Endothelial cell of umbilical vein (primary cell): ENCODE results near the gene BMPR1B. TPM values are rescaled to one million over a fixed set of nuclear protein-coding genes. Genes with fewer than 3 reads are reported as not detected.
A peak's percentile ranks its signal among the peaks of the same experiment; 100 is the strongest.

Source experiments
- BruUV-seq: library from RNA; stranded (reverse); fragments of 400-500 nt; replicated peaks from 2 replicates; lab custom pipeline; 2021; lab: Mats Ljungman, UMichigan
- CTCF ChIA-PET: fragments of 300-600, 350-600 bp; sonication (Branson Sonifier 250); formaldehyde crosslinking; loops from one replicate; lab custom pipeline; 2021; ENCODE audit warnings: antibody characterized with exemption, inconsistent platforms; lab: Charles Lee
- POLR2A ChIA-PET: fragments of 300-600, 350-600 bp; sonication (Branson Sonifier 250); formaldehyde crosslinking; loops from one replicate; lab custom pipeline; 2021; ENCODE audit warnings: antibody characterized with exemption, inconsistent platforms; lab: Charles Lee
- DNase-seq: peaks from one replicate; pipeline ENCODE4 v3.0.0-alpha.2; 2011; ENCODE audit warnings: low read depth, low spot score
- FAIRE-seq: peaks from 2 replicates; lab custom pipeline; 2011; peaks lifted over from hg19 to GRCh38; lab: Jason Lieb, UNC
- H2AFZ ChIP-seq: 2 replicates; pipeline ENCODE4 v1.6.0; 2012; ENCODE audit warnings: low read depth, low read length, control low read depth, inconsistent platforms
- H3K27ac ChIP-seq: 2 replicates; pipeline ENCODE4 v1.5.1; 2011; ENCODE audit warnings: low read depth, mild to moderate bottlenecking, control low read depth, low read length, moderate library complexity; ENCODE audit not compliant: insufficient read depth
- H3K27me3 ChIP-seq, 2 experiments: 2 replicates each; pipeline versions ENCODE4 v1.6.0 to v1.6.1; 2011; ENCODE audit warnings: low read length in 2 of 2, mixed read lengths in 1 of 2; ENCODE audit not compliant: control insufficient read depth in 2 of 2, insufficient read depth in 2 of 2
- H3K36me3 ChIP-seq, 2 experiments: 2 replicates in 1 of 2; 3 replicates in 1 of 2; pipeline ENCODE4 v1.5.1; 2011; ENCODE audit warnings: low read length in 2 of 2, mild to moderate bottlenecking in 1 of 2, moderate library complexity in 1 of 2; ENCODE audit not compliant: control insufficient read depth in 2 of 2, insufficient read depth in 2 of 2; ENCODE audit errors: extremely low read depth in 1 of 2
- H3K4me1 ChIP-seq: 3 replicates; pipeline ENCODE4 v1.5.1; 2011; ENCODE audit warnings: mild to moderate bottlenecking, low read length; ENCODE audit not compliant: control insufficient read depth, insufficient read depth; ENCODE audit errors: extremely low read depth
- H3K4me2 ChIP-seq: 2 replicates; pipeline ENCODE4 v1.6.1; 2011; ENCODE audit warnings: low read length, control low read depth, mixed read lengths; ENCODE audit not compliant: insufficient read depth
- H3K4me3 ChIP-seq, 3 experiments: fragments of 200-600 bp in 1 of 3; sonication (generic), shearing (Covaris generic) in 1 of 3; replicated peaks in 1 of 3; 2 replicates each; pipeline ENCODE4 v1.5.1; 2011 to 2016; ENCODE audit warnings: control low read depth in 3 of 3, low read length in 3 of 3, mild to moderate bottlenecking in 2 of 3, inconsistent platforms in 1 of 3, low read depth in 1 of 3, moderate library complexity in 1 of 3; ENCODE audit not compliant: insufficient read depth in 1 of 3
- H3K79me2 ChIP-seq: 2 replicates; pipeline ENCODE4 v1.6.0; 2012; ENCODE audit warnings: low read length, inconsistent platforms; ENCODE audit not compliant: control insufficient read depth, insufficient read depth
- H3K9ac ChIP-seq: replicated peaks from 2 replicates; pipeline ENCODE3; 2011; ENCODE audit warnings: low read length, control low read depth; ENCODE audit not compliant: insufficient read depth; ENCODE audit errors: extremely low read depth
- H3K9me1 ChIP-seq: replicated peaks from 3 replicates; pipeline ENCODE4 v1.6.0; 2011; ENCODE audit warnings: mild to moderate bottlenecking, low read length; ENCODE audit not compliant: control insufficient read depth, insufficient read depth; ENCODE audit errors: extremely low read depth
- H3K9me3 ChIP-seq: replicated peaks from 2 replicates; pipeline ENCODE4 v1.5.1; 2012; ENCODE audit warnings: low read length, inconsistent platforms; ENCODE audit not compliant: control insufficient read depth, insufficient read depth
- H4K20me1 ChIP-seq: replicated peaks from 2 replicates; pipeline ENCODE3; 2011; ENCODE audit warnings: mild to moderate bottlenecking, low read length; ENCODE audit not compliant: control insufficient read depth, insufficient read depth; ENCODE audit errors: extremely low read depth
- GATA2 ChIP-seq: IDR thresholded peaks from 2 replicates; pipeline ENCODE4 v1.7.0; 2011; ENCODE audit warnings: low read depth, mild to moderate bottlenecking, moderate library complexity, mixed read lengths, low read length; ENCODE audit not compliant: insufficient read length, insufficient read depth
- JUN ChIP-seq: IDR thresholded peaks from 2 replicates; pipeline ENCODE4 v1.6.1; 2011; ENCODE audit warnings: borderline replicate concordance, low read depth; ENCODE audit not compliant: insufficient read length, insufficient read depth
- MYC ChIP-seq: IDR thresholded peaks from one replicate; pipeline ENCODE4 v1.6.1; 2011; ENCODE audit warnings: mild to moderate bottlenecking, low read depth, low read length
- POLR2AphosphoS5 ChIP-seq: IDR thresholded peaks from 2 replicates; pipeline ENCODE4 v1.6.1; 2012; ENCODE audit warnings: low read depth, mild to moderate bottlenecking, control low read depth, low read length, moderate library complexity; ENCODE audit not compliant: insufficient read depth
- dilution Hi-C: fragments of 300-500 bp; cut with MboI; formaldehyde crosslinking; loops from one replicate; pipeline ENCODE4 v1.15.0; 2019; ENCODE audit warnings: low sequenced_read_pairs; ENCODE audit not compliant: extremely low pct_ligation_motif_present
- intact Hi-C: fragments of 100-400 bp; cut with micrococcal nuclease; formaldehyde crosslinking; loops from one replicate; pipeline ENCODE4 v1.10.0; 2022
- polyA plus RNA-seq, 4 experiments: library from polyadenylated mRNA; depleted of rRNA in 3 of 4; stranded (reverse) in 3 of 4; unstranded in 1 of 4; fragments of >200 nt; gene quantifications; 2 replicates each; pipeline versions ENCODE4 v1.2.1 to v1.2.3, GENCODE V29; 2011 to 2012; ENCODE audit warnings: missing spikeins in 1 of 4
- total RNA-seq: library from RNA; stranded (reverse); gene quantifications from 2 replicates; pipeline ENCODE4 v1.2.3, GENCODE V29; 2021
- TF ChIP-seq, protein P1 (sequence below): IDR thresholded peaks from 2 replicates; pipeline ENCODE4 v1.6.1; 2011; ENCODE audit not compliant: insufficient read depth, insufficient read length
- TF ChIP-seq, protein P2 (sequence below), 2 donors: IDR thresholded peaks; 1 replicate in 1 of 2; 2 replicates in 1 of 2; pipeline ENCODE4 v1.5.1; 2011; ENCODE audit warnings: low read length in 2 of 2, mild to moderate bottlenecking in 2 of 2, moderate library complexity in 2 of 2, control low read depth in 1 of 2, inconsistent platforms in 1 of 2, low read depth in 1 of 2; ENCODE audit not compliant: insufficient read depth in 1 of 2; ENCODE audit errors: extremely low read depth in 1 of 2

Gene BMPR1B
- total and polyA plus RNA-seq, 2 donors (not counting 3 experiments of a cell fraction or from before 2014, with no cell fraction given): 0.28 to 2.1 TPM

DNA sequence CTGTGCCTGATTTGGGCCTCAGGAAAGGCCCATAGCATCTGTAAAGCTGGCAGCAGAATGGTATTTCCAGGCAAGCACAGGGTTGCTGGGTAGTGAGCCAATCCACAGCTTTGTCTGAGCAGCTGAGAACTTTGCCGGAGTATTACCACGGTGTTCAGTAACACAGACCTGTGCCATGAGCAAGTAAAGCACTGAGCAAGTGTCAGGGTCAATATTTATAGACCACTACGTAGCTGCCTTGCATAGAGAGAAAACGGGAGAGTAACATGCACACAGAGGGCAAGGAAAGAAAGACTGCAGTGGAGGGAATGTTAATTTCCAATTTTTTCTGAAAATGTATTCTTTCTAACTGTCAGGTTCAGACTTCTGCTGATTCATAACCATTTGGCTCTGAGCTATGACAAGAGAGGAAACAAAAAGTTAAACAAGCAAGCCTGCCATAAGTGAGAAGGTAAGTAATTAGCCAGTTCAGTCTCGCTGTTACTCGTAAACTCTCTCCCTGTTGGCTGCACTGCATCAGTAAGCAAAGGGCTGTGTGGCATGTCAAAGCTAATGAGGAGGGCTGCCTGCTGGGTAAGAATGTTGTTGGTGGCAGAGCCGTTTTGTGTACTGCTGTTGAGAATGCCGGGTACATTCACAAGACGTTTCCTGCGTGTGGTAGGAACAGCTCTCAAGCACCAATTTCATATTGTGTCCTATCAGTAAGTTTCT, 238.1 kb downstream of the BMPR1B start:
- ChIA-PET CTCF (interaction anchor here (0.6 to 0.9 kb wide), 2 partner anchors 20 to 56 kb away, joined by 3 read pairs; no protein-coding TSS in a partner anchor), POLR2A (no interaction called here)
- no peaks in the 10 kb centered on the region for H3K9me3 ChIP-seq
- no peak overlapping the region for H3K4me3 ChIP-seq
- H3K9me1 ChIP-seq: no peaks in the 10 kb centered on the region
- H3K9ac ChIP-seq: no peak overlapping the region
- TF ChIP-seq, protein P1, sequence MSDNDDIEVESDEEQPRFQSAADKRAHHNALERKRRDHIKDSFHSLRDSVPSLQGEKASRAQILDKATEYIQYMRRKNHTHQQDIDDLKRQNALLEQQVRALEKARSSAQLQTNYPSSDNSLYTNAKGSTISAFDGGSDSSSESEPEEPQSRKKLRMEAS: no peak
- no peak for TF ChIP-seq MYC
- no peak for TF ChIP-seq JUN
- TF ChIP-seq, protein P2, sequence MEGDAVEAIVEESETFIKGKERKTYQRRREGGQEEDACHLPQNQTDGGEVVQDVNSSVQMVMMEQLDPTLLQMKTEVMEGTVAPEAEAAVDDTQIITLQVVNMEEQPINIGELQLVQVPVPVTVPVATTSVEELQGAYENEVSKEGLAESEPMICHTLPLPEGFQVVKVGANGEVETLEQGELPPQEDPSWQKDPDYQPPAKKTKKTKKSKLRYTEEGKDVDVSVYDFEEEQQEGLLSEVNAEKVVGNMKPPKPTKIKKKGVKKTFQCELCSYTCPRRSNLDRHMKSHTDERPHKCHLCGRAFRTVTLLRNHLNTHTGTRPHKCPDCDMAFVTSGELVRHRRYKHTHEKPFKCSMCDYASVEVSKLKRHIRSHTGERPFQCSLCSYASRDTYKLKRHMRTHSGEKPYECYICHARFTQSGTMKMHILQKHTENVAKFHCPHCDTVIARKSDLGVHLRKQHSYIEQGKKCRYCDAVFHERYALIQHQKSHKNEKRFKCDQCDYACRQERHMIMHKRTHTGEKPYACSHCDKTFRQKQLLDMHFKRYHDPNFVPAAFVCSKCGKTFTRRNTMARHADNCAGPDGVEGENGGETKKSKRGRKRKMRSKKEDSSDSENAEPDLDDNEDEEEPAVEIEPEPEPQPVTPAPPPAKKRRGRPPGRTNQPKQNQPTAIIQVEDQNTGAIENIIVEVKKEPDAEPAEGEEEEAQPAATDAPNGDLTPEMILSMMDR (IDR thresholded peaks at IDR 0.05; ENCODE audit: extremely low read depth in 1 of 2, insufficient read depth in 1 of 2, low read depth in 1 of 2, low read length in 2 of 2): no peak
- TF ChIP-seq GATA2: no peak
- no peak for TF ChIP-seq POLR2AphosphoS5
- DNase-seq (peak; percentile 67), FAIRE-seq (peak; percentile 77)
- H3K27ac ChIP-seq: no peak overlapping the region
- intact Hi-C loops (loop anchor here (5.0 kb wide), 1 partner anchor 239 kb away; the partner anchor contains the start of gene BMPR1B), dilution Hi-C loops (no loop called here)
- peak overlapping the region; percentile 94 for H2AFZ ChIP-seq
- no TSS peak for BruUV-seq
- no peaks in the 10 kb centered on the region for H3K79me2 ChIP-seq
- H3K27me3 ChIP-seq: no peaks in the 10 kb centered on the region
- H3K4me1 ChIP-seq: peaks cover 3% of the 10 kb centered on the region
- H3K4me2 ChIP-seq: peak overlapping the region; percentile 14
- H3K36me3 ChIP-seq: no peaks in the 10 kb centered on the region
- no peaks in the 10 kb centered on the region for H4K20me1 ChIP-seq
